GM19025 (cell line): ENCODE results near the gene CTAGE9.
"Not testable (repeated sequence)": the region's sequence is repeated elsewhere in the genome, so short reads cannot be mapped to it uniquely, and the experiment has no call there.

Experiments used
- ATAC-seq: cut with Tn5 transposase; IDR thresholded peaks from one replicate; pipeline ENCODE4 v1.9.1; 2021; ENCODE audit warnings: mild to moderate bottlenecking, low read depth, moderate library complexity; ENCODE audit not compliant: unreplicated experiment

CTAGE9 gene

DNA sequence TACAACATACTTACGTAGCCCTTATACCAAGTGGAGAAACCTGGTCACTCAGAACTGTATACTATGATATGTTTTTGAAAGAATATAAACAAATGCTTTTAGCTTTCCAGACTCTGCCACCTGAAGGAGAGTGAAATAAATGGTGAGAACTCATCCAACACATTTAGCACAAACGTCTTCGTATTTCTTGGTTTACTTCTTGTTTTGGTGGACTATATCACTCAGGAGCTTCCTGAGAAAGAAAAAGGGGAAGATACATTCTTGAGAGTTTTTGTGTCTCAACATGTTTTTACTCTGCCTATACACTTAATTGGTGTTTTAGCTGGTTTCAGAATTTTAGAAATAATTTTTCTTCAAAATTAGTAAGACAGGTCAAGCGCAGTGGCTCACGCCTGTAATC is 19.4 kb upstream of the CTAGE9 start:
- ATAC-seq = no peak

DNA sequence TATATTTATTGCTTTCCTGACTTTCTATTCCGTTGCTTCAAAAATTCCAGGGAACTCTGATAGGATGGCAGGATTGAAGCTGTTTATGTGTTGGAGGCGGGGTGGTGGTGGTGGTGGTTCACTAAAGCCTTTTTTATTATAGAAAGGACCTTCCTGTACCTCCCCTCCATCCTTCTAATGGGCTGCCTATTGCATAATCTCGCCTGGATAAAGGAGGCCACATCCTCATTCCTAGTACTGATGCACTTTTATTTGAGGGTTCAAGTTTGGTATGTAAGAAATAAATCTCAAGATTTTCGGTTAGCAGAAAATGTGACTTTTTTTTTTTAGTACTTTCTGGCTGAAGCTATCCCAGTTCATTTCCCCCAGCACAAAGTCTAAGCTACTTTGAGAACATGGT is 18.7 kb upstream of the CTAGE9 start:
- no peak for ATAC-seq

DNA sequence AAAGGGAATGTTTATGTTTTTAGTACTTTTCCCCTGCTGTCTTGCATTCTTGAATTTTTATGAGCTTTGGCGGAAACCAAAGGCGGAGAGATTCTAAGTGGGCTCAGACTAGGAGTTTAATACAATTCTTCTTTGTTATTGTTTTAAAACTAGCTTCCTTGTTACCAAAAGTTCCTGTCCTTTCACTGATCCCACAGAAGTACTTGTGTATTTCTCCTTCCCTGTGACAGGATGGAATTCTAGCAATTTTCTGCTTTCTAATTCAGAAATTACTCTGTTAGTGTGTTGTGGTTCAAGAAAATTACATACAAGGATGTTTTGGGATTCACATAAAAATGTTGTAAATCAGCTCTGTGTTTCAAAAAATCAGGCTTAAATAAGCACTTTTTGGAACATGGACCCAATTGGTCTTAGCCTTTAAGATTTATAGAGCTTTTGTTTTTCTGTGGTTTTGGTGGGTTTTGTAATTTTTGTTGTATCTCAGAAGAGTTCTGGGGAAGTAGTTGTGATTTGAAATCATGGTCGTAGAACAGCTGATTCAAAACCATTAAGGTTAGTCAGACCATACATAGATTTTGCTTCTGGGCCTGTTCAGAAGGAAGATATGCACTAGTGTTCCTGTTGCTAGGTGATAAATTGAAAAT is 17.6 kb upstream of the CTAGE9 start:
- ATAC-seq = no peak

DNA sequence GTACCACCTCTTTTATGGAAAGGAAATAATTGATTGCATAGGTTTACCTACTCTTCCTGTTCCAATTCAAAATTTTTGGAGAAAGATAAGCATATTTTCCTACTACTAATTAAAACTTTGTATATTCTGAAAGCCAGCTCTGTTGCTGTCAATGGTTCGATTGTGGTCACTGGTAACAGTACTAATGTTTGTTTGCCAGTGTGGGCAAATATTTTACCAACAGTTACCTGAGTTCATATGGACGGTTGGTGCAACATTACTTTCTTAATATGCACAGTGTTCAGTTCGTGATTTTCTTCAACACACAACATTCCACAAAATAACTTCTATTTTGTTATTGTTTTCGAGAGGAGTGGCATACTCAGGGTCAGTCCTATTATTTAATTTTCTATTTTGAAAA is 17.1 kb upstream of the CTAGE9 start:
- no peak for ATAC-seq

- no peak for ATAC-seq
Measured at GRCh38 chr6:131727467-131727866, 16.6 kb upstream of the CTAGE9 start.

- no peak for ATAC-seq
Measured at GRCh38 chr6:131724114-131724513, 13.3 kb upstream of the CTAGE9 start.

GRCh38 chr6:131721161-131721560 is 10.3 kb upstream of the CTAGE9 start:
- ATAC-seq = no peak

GRCh38 chr6:131717836-131718542 is 7.2 kb upstream of the CTAGE9 start:
- no peak for ATAC-seq

DNA sequence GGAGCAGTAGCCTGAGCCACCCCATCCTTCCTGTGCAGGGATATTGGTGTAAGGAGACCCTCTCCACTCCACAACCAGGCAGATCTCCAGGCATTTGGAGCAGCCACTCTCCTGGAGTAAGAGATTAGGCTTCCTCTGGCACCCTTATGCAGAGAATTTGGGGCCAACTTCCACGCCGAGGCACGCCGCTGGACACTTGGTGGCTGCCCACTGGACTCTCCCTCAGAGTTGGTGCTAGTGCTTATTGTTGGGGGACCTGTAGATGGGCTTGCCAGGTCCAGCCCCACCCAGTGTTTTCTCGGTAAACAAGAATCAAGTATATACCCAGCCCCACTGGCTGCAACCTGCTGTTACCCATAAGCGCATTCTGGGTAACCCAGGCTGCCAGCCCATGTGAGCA is 4.8 kb upstream of the CTAGE9 start:
- ATAC-seq = not testable (repeated sequence)

DNA sequence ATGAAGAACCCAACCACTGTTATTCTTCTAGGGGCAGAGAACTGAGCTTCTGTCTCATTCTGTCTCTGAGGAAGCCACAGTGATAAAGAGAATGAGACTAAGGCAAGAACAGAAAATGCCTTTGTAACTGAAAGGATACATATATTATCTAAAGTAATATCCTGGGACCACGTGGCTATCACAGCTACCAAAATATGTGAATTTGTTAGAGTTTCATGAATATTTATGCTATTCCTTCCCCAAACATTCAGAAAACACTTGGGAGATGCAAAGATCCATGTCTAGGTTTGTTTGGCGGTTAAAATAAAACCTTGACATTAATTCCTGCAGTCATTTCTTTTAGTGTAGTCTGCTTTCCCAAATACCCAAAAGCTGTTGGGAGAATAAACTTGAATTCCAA is 6.9 kb downstream of the CTAGE9 start:
- ATAC-seq = not testable (repeated sequence)

DNA sequence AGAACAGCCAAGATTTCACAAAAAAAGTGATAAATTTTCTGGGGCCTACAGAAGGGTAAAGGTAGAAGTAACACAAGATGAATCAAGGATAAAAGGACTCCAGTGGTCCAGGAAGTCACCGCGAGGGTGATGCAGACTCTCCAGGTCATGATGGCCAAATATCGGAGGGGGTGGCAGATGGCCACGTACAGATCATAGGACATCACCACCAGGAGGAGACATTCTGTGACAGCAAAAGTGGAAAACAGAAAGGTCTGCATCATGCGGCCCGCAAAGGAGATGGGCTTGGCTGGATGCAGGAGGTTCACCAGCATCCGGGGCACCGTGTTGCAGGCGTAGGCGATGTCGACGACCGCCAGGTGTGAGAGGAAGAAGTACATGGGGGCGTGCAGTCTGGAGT is 10.0 kb downstream of the CTAGE9 start:
- not testable (repeated sequence) for ATAC-seq

DNA sequence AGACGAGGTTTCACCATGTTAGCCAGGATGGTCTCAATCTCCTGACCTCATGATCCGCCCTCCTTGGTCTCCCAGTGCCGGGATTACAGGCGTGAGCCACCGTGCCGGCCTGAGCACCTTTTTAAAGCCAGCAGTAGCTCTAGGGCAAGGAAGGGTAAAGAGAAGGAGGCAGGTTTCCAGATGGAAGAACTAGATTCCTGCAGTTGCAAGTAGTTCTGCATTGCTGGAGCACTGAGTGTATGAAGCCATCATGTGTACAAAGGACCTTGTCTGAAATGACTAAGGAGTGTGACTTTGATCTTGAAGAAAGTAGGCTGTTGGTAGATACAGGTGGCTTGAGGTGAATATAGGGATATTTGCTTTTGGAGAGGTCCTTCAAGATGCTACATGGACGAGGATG is 13.9 kb downstream of the CTAGE9 start:
- no peak for ATAC-seq

- peak; percentile 61 for ATAC-seq
Measured at GRCh38 chr6:131694832-131695426, 15.9 kb downstream of the CTAGE9 start.

- no peak for ATAC-seq
Measured at GRCh38 chr6:131693384-131693783, 17.4 kb downstream of the CTAGE9 start.

GRCh38 chr6:131692589-131692988 is 18.2 kb downstream of the CTAGE9 start:
- ATAC-seq = no peak

GRCh38 chr6:131692031-131692430 is 18.8 kb downstream of the CTAGE9 start:
- no peak for ATAC-seq

- peak; percentile 52 for ATAC-seq
Measured at GRCh38 chr6:131688286-131688685, 22.5 kb downstream of the CTAGE9 start.

GRCh38 chr6:131687022-131687421 is 23.8 kb downstream of the CTAGE9 start:
- no peak for ATAC-seq

- peak; percentile 57 for ATAC-seq
Measured at GRCh38 chr6:131685266-131685780, 25.5 kb downstream of the CTAGE9 start.

- peak; percentile 45 for ATAC-seq
Measured at GRCh38 chr6:131683479-131683878, 27.3 kb downstream of the CTAGE9 start.

- no peak for ATAC-seq
Measured at GRCh38 chr6:131682442-131682841, 28.4 kb downstream of the CTAGE9 start.

GRCh38 chr6:131681585-131681984 is 29.2 kb downstream of the CTAGE9 start:
- ATAC-seq = no peak
